Activated CD4-positive, alpha-beta T cell treated with anti-CD3 and anti-CD28 coated beads, Interleukin-2, amount 50 U/mL, for 16 hours (primary cell): ENCODE data around the gene CRIM1.
"Not testable (repeated sequence)": the region's sequence is repeated elsewhere in the genome, so short reads cannot be mapped to it uniquely, and the experiment has no call there.

Experiments
- DNase-seq: peaks from one replicate; pipeline ENCODE4 v3.0.0-alpha.2; 2020

CRIM1 gene

GRCh38 chr2:36351736-36352349 lies 3.7 kb upstream of the CRIM1 start:
- DNase-seq: peak; percentile 43

- no peak for DNase-seq
These were observed 2.9 kb upstream of the CRIM1 start for GRCh38 chr2:36352701-36353100.

DNA sequence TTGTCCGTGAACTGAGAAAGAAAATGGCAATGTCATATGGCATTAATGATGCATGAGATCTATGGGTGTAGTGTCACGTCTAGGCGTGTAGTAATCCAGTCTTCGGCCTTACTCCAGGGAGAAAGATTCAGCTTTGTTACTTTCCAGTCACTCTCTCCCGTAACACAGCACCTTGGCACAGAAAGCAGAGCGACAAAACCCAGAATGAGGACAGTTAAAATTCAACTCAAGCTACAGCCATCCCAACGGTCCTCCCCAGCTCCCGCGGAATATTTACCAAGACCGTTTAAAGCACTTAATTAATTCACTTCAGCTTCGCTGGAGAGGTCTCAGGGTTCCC lies 797 bp upstream of the CRIM1 start:
- no peak for DNase-seq

DNA sequence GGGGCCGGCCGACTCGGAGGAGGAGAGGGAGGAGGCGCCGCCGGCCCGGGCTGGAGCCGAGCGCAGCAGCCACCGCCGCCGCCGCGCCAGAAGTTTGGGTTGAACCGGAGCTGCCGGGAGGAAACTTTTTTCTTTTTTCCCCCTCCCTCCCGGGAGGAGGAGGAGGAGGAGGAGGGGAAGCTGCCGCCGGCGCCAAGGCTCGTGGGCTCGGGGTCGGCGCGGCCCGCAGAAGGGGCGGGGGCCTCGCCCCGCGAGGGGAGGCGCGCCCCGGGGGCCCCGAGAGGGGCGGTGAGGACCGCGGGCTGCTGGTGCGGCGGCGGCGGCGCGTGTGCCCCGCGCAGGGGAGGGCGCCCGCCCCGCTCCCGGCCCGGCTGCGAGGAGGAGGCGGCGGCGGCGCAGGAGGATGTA lies 316 bp downstream of the CRIM1 start:
- no peak for DNase-seq

DNA sequence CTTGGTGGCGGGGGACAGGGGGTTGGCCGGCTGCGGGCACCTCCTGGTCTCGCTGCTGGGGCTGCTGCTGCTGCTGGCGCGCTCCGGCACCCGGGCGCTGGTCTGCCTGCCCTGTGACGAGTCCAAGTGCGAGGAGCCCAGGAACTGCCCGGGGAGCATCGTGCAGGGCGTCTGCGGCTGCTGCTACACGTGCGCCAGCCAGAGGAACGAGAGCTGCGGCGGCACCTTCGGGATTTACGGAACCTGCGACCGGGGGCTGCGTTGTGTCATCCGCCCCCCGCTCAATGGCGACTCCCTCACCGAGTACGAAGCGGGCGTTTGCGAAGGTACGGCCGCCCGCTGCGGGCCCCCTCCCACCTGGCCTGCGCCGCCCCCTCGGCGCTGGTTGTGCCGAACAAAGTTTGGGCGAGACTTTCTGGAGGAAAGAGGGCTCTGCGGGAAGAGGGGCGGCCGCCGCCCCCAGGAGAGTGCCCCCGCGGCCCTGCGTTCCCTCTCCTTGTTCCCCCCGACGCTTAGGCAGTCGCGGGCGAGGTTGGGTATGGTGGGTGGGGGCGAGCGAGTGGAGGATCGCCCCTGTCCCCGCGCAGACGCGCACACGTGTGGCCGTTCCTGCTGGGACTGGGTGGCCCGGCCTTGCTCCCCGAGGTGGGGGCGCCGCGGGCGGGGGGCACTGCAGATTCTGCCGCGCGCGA lies 866 bp downstream of the CRIM1 start:
- peak; percentile 32 for DNase-seq

GRCh38 chr2:36356990-36357846 lies 1.6 kb downstream of the CRIM1 start:
- DNase-seq: peak; percentile 39

- no peak for DNase-seq
These were observed 2.5 kb downstream of the CRIM1 start for GRCh38 chr2:36357847-36358659.

DNA sequence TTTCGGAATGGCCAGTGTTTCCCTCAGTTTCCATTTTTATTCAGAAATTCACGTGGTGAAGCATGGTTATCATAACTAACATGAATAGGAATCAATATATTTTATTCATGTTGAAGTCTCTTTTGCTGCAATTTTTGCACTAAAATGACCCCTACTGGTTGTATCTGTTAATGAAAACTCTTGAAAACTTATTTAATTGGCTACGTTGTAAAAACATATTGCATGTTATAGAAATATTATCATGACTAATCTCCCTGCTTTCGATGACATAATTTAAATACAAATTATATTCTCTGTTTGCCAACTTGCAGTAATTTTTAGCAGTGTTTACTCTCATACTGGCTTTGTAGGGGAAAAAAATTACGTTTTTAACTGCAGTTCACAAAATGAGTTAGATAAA lies 3.5 kb downstream of the CRIM1 start:
- DNase-seq: peak; percentile 32

GRCh38 chr2:36360063-36360462 lies 4.5 kb downstream of the CRIM1 start:
- no peak for DNase-seq

GRCh38 chr2:36360834-36361233 lies 5.3 kb downstream of the CRIM1 start:
- no peak for DNase-seq

- no peak for DNase-seq
These were observed 5.8 kb downstream of the CRIM1 start for GRCh38 chr2:36361396-36361795.

DNA sequence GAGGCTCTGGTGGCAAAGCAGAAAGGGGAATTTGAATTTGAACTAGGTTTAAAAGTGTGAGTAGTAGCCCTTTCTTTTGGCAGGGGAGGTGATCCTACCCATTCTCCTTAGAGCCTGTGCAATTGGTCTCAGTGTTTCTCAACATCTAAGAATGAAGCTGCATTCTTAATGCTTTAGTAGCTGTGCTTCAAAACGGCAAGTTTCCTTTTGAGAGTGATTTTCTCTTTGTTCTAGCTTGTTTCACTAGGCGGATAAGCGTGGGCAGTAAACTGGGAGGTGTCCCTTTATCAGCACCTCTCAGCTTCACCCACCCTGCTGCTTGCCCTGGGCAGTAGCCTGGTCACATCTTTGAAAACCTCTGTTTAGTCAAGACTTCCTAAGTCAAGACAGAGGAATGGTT lies 6.7 kb downstream of the CRIM1 start:
- DNase-seq: no peak

GRCh38 chr2:36363085-36363484 lies 7.5 kb downstream of the CRIM1 start:
- not testable (repeated sequence) for DNase-seq

DNA sequence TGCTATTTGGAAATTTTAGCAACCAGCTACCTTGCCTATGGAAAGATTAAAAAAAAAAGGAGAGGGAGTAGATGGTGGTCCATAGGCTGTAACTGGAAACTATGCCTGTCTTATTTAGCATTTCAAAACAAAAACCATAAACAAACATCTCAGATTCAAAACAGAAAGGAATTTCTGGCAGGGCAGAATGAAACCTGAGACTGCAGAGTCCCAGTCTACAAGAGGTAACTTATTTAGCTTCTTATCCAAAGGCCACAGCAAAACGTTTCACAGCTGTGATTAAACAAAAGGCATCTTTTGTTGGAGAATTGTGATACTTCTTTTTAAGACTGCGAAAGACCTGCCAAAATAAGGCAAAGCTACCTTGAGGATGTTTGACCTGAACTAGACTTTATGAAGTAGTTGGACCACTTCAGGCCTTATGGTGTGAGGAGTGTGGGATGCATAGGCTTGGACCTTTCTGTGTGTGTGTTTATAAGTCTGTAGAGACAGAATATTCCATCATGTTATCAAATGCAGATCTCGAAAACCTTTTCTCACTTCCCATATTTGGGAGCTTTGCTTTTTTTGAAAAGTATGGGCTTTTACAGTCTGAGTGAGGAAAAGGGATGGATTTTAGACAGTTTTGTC lies 11.0 kb downstream of the CRIM1 start:
- DNase-seq: no peak

GRCh38 chr2:36367486-36367885 lies 11.9 kb downstream of the CRIM1 start:
- no peak for DNase-seq

GRCh38 chr2:36367895-36368353 lies 12.3 kb downstream of the CRIM1 start:
- DNase-seq: no peak

DNA sequence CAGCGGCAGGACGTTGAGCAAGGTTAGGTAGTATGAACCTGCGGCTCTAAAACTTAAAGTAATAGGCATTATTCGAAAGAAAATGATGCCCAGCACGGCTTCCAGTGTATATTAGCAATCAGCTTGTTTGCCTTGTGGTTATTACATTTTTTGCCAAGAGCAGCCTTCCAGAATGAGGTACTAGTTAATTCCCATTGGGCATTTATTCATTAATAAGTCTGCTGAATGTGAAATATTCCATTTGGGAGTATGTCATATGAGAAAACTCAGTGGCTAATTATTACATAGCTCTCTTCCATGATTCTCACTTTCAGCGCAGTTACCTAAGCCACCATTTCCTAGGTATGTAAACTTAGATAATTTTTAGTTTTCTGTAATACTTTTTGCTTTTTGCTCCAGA lies 12.9 kb downstream of the CRIM1 start:
- no peak for DNase-seq

DNA sequence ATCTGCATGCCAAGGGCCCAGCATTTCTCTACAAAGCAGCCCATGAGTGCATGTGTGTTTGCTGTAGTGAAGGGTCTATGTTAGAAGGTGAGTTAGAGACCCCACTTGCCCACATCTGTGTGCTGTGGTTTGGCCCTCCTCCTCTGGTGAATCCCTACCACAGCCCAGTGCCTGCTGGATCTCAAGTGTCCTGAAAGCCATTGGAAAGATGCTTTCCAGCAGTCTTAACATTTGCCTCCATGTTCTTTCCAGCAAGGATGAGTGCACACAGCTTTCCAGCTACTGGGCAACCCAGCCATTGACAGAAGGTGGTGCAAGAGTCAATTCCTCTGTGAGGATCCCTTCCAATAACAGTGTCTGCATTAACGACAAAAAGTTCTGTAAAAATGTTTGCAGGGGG lies 13.6 kb downstream of the CRIM1 start:
- DNase-seq: no peak

DNA sequence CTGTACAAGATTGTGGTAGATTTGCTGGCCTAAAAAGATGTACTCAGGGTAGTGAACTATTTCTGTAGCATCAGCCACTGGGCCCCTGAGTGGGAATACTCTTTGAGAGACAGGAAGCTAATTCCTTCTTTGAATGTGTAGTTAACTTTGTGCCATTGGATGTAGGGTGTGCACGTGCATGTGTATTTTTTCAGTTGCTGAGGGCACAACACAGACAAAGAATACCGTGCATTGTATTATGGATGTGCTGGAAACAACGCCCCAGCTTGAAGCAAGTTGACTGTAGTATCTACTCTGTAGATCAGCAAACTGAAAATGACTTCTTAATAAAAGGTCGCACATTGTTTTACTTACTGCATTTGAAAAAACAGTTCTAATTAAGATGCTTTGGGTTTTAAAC lies 14.1 kb downstream of the CRIM1 start:
- no peak for DNase-seq

GRCh38 chr2:36370281-36370680 lies 14.7 kb downstream of the CRIM1 start:
- DNase-seq: no peak

DNA sequence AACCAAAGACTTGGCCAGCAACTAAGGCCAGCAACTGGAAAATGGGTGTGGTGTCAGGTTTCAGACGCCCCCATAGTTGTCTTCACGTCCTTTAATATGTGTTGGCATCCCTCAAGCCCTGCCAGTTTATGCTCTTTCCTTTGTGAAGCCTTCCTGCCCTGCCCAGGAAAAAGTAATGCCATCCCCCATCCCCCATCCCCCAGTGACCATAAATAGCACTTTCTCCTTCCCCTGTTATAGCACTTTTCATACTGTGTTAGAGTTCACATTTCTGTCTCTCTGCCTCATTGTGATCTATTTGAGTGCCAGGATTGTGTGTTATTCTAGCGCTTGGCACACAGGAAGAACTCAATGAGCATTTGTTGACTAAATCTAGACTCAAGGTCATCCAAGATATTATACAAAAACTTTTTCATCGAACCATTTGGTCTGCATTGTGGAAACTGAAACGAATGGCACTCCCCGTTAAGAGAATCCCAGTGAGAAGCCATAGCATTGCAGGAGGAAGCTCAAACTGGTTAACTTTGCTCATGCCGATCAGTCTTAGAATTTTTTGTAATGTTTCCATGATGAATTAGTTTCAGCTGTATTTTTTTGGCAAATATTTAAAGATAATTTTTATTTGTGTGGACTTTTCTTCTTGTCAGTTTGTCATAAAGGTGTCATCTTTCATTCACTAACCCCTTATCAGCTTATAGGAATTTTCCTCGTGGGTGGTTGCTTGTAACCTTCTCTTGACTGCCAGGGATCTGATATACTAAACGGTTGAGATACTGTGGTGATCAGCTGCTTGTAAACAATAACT lies 15.7 kb downstream of the CRIM1 start:
- DNase-seq: no peak

GRCh38 chr2:36371928-36372391 lies 16.4 kb downstream of the CRIM1 start:
- no peak for DNase-seq
